HEK293T (cell line): Measurements from ENCODE around the gene BRD7.

Source experiments
- FOXA1 ChIP-seq: fragments of 450-650 bp; IDR thresholded peaks from 2 replicates; pipeline ENCODE4 v1.6.1; 2016; ENCODE audit warnings: mild to moderate bottlenecking
- FOXM1 ChIP-seq: fragments of 450-650 bp; IDR thresholded peaks from 2 replicates; pipeline ENCODE4 v1.6.1; 2017; ENCODE audit warnings: mild to moderate bottlenecking, borderline replicate concordance

GRCh38 chr16:50274326-50275097, 94.3 kb downstream of the BRD7 start:
- TF ChIP-seq FOXA1 = no peak
- TF ChIP-seq FOXM1 = no peak
